Smooth muscle cell (in vitro differentiated cells): ENCODE results near the gene GPC1. TPM values are rescaled to one million over a fixed set of nuclear protein-coding genes. Genes with fewer than 3 reads are reported as not detected.

ENCODE experiments used
- DNase-seq: peaks from one replicate; lab custom pipeline; 2025; ENCODE audit not compliant: unreplicated experiment; lab: John Stamatoyannopoulos, UW
- H2AFZ ChIP-seq: fragments of 200-600 bp; sonication (generic); 2 replicates; pipeline ENCODE4 v1.6.0; 2016; ENCODE audit warnings: antibody characterized with exemption, low read depth, mild to moderate bottlenecking
- H3F3A ChIP-seq: fragments of 200-600 bp; sonication (generic); 2 replicates; pipeline ENCODE4 v1.6.0; 2017; ENCODE audit warnings: antibody characterized with exemption, low read depth
- H3K27ac ChIP-seq: fragments of 200-600 bp; sonication (generic); 2 replicates; pipeline ENCODE4 v1.5.1; 2016; ENCODE audit warnings: low read depth, mild to moderate bottlenecking
- H3K27me3 ChIP-seq: fragments of 200-600 bp; sonication (generic); 2 replicates; pipeline ENCODE4 v1.6.1; 2016; ENCODE audit warnings: low read depth, mild to moderate bottlenecking
- H3K36me3 ChIP-seq: fragments of 200-600 bp; sonication (generic); 2 replicates; pipeline ENCODE4 v1.5.1; 2016; ENCODE audit warnings: low read depth
- H3K4me1 ChIP-seq: fragments of 200-600 bp; sonication (generic); 2 replicates; pipeline ENCODE4 v1.5.1; 2016; ENCODE audit warnings: low read depth
- H3K4me2 ChIP-seq: fragments of 200-600 bp; sonication (generic); 2 replicates; pipeline ENCODE4 v1.6.0; 2016; ENCODE audit warnings: mild to moderate bottlenecking
- H3K4me3 ChIP-seq: fragments of 200-600 bp; sonication (generic); 2 replicates; pipeline ENCODE4 v1.5.1; 2016; ENCODE audit warnings: mild to moderate bottlenecking
- H3K79me2 ChIP-seq: fragments of 200-600 bp; sonication (generic); 2 replicates; pipeline ENCODE4 v1.6.0; 2016; ENCODE audit warnings: low read depth, mild to moderate bottlenecking
- H3K9ac ChIP-seq: fragments of 200-600 bp; sonication (generic); 2 replicates; pipeline ENCODE4 v1.6.0; 2016; ENCODE audit warnings: low read depth
- H3K9me3 ChIP-seq: fragments of 200-600 bp; sonication (generic); replicated peaks from 2 replicates; pipeline ENCODE4 v1.5.1; 2016; ENCODE audit warnings: low read depth
- H4K20me1 ChIP-seq: fragments of 200-600 bp; sonication (generic); 2 replicates; pipeline ENCODE4 v1.6.0; 2016; ENCODE audit warnings: low read depth
- CTCF ChIP-seq: fragments of 200-600 bp; sonication (generic); IDR thresholded peaks from 2 replicates; pipeline ENCODE4 v1.5.1; 2017; ENCODE audit warnings: borderline replicate concordance, mild to moderate bottlenecking, antibody characterized with exemption; ENCODE audit not compliant: insufficient read depth, poor library complexity, severe bottlenecking
- WGBS: methylation state at CpG from one replicate; pipeline ENCODE4 v1.1.7; 2016; ENCODE audit warnings: low lambda C conversion rate; 5-methylcytosine and 5-hydroxymethylcytosine counted together
- polyA plus RNA-seq: library from polyadenylated mRNA; unstranded; fragments of >200 nt; fragmentation: Nextera tagmentation; extraction: Ambion mirVana; gene quantifications from 2 replicates; pipeline ENCODE4 v1.2.1, GENCODE V29; 2016
- total RNA-seq: library from RNA; depleted of rRNA; stranded (reverse); fragments of >200 nt; gene quantifications from 2 replicates; pipeline ENCODE4 v1.2.3, GENCODE V29; 2014

GPC1 gene
- total and polyA plus RNA-seq, 2 experiments from 2014 or later = 88.9 to 221 TPM

DNA sequence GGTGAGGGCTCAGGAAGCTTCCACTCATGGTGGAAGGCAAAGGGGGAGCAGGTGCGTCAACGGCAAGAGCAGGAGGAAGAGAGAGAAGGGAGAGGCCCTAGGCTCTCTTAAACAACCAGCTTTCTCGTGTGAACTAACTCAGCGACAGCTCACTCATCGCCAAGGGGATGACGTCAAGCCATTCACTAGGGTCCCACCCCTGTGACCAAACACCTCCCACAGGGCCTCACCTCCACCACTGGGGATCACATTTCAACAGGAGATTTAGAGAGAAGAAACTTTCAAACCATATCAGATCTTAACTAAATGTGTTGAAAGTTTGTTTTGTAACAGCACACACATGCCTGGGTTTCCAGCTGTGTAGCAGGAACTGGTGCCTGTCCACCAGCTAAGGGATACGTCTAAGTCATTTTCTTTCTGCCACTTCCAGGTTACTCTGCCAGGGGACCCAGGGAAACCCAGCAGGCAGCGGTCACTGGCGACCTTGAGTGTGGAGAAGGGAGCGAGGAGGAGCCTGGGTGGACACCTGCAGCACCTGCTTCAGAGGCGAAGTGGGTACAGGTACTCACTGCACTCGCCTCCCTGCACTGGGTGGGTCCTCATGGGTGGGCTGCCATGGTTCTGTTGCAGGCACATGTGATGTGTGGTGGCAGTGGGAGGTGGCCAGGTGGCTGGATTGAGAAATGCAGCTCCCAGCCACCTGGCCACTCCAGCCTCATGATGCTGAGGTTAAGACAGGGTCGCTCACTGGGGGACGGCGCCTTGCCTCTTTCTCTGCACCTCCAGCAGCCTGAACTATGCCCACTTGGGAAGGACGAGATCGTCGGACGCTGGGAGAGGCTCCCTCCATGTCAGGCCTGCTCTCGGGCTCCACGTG lies 8.4 kb upstream of the GPC1 start:
- no peak overlapping the region for H2AFZ ChIP-seq
- DNase-seq = no peak
- no peaks in the 10 kb centered on the region for H3K27me3 ChIP-seq

GRCh38 chr2:240427729-240428128 lies 7.7 kb upstream of the GPC1 start:
- no peak for TF ChIP-seq CTCF
- H3K79me2 ChIP-seq = no peaks in the 10 kb centered on the region
- H3K4me1 ChIP-seq = no peaks in the 10 kb centered on the region
- no peak overlapping the region for H2AFZ ChIP-seq
- no peaks in the 10 kb centered on the region for H3K27me3 ChIP-seq
- H4K20me1 ChIP-seq = no peaks in the 10 kb centered on the region
- no peak overlapping the region for H3K9ac ChIP-seq
- H3K4me3 ChIP-seq = no peak overlapping the region
- H3K4me2 ChIP-seq = no peak overlapping the region
- no peak overlapping the region for H3K27ac ChIP-seq
- DNase-seq = no peak
- 79% methylated on average over 6 of the region's 6 CpGs for WGBS
- no peaks in the 10 kb centered on the region for H3F3A ChIP-seq
- no peaks in the 10 kb centered on the region for H3K9me3 ChIP-seq
- no peaks in the 10 kb centered on the region for H3K36me3 ChIP-seq

More for the DNA sequence above, 8.4 kb upstream of the GPC1 start:
- Histone ChIP-seq H3K4me2 (no peak overlapping the region), H3K4me1 (no peaks in the 10 kb centered on the region), H3K9me3 (peaks cover 3% of the 10 kb centered on the region), H3K9ac (no peak overlapping the region), H4K20me1 (no peaks in the 10 kb centered on the region), H3K27ac (peak overlapping the region; percentile 21), H3F3A (no peaks in the 10 kb centered on the region), H3K79me2 (no peaks in the 10 kb centered on the region), H3K36me3 (no peaks in the 10 kb centered on the region), H3K4me3 (no peak overlapping the region)
- no peak for TF ChIP-seq CTCF
- WGBS = 75% methylated on average over 21 of the region's 21 CpGs

DNA sequence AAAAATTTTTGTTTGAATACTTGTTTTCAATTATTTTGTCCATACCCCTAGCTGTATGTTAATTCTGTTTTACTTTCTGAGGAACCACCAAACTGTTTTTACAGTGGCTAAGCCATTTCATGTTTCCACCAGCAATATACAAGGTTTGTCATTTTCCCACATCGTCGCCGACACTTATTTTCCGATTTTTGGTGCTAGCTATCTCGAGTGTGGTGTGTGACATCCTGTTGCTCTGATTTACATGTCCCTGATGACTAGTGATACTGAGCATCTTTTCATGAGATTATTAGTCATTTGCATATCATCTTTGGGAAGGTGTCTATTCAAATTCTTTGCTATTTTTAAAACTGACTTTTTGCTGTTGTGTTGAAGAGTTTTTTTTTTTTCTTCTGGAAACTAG lies 7.2 kb upstream of the GPC1 start:
- no peak for TF ChIP-seq CTCF
- no peaks in the 10 kb centered on the region for H3K27me3 ChIP-seq
- H3K36me3 ChIP-seq = no peaks in the 10 kb centered on the region
- H2AFZ ChIP-seq = no peak overlapping the region
- H3K4me1 ChIP-seq = no peaks in the 10 kb centered on the region
- no peaks in the 10 kb centered on the region for H4K20me1 ChIP-seq
- no peak overlapping the region for H3K4me2 ChIP-seq
- H3K79me2 ChIP-seq = no peaks in the 10 kb centered on the region
- H3K4me3 ChIP-seq = no peak overlapping the region
- H3F3A ChIP-seq = no peaks in the 10 kb centered on the region
- no peak for DNase-seq
- H3K27ac ChIP-seq = no peak overlapping the region
- no peak overlapping the region for H3K9ac ChIP-seq
- H3K9me3 ChIP-seq = no peaks in the 10 kb centered on the region
- 91% methylated on average over 5 of the region's 5 CpGs for WGBS
